GM19455 (cell line): Measurements from ENCODE around the gene EFHC2.

Source experiments
- ATAC-seq: cut with Tn5 transposase; IDR thresholded peaks from one replicate; pipeline ENCODE4 v1.9.1; 2021; ENCODE audit not compliant: unreplicated experiment

EFHC2 gene

GRCh38 chrX:44343412-44344141, at the start of gene EFHC2:
EFHC2 (minus strand) TSS chrX:44343672; CDS start chrX:44343588, 84 bp downstream.
- ATAC-seq: no peak

GRCh38 chrX:44392767-44393166, 49.3 kb upstream of the EFHC2 start:
- no peak for ATAC-seq

- no peak for ATAC-seq
These were observed 41.3 kb upstream of the EFHC2 start for GRCh38 chrX:44384688-44385338.

GRCh38 chrX:44382871-44383270, 39.4 kb upstream of the EFHC2 start:
- no peak for ATAC-seq

GRCh38 chrX:44352758-44353157, 9.3 kb upstream of the EFHC2 start:
- ATAC-seq: no peak

- ATAC-seq: no peak
These were observed 6.1 kb upstream of the EFHC2 start for GRCh38 chrX:44349561-44349960.

GRCh38 chrX:44344687-44345086, 1.2 kb upstream of the EFHC2 start:
- no peak for ATAC-seq

GRCh38 chrX:44344194-44344593, 722 bp upstream of the EFHC2 start:
- ATAC-seq: no peak

- ATAC-seq: no peak
These were observed 606 bp downstream of the EFHC2 start for GRCh38 chrX:44342866-44343265.

- ATAC-seq: no peak
These were observed 5.1 kb downstream of the EFHC2 start for GRCh38 chrX:44338361-44338760.

- ATAC-seq: no peak
These were observed 11.0 kb downstream of the EFHC2 start for GRCh38 chrX:44332437-44332836.

- ATAC-seq: no peak
These were observed 13.2 kb downstream of the EFHC2 start for GRCh38 chrX:44330227-44330626.

- no peak for ATAC-seq
These were observed 23.9 kb downstream of the EFHC2 start for GRCh38 chrX:44319550-44319949.

GRCh38 chrX:44317181-44317580, 26.3 kb downstream of the EFHC2 start:
- no peak for ATAC-seq

- ATAC-seq: no peak
These were observed 28.7 kb downstream of the EFHC2 start for GRCh38 chrX:44314808-44315207.

GRCh38 chrX:44314259-44314734, 29.2 kb downstream of the EFHC2 start:
- ATAC-seq: no peak

GRCh38 chrX:44312421-44312820, 31.1 kb downstream of the EFHC2 start:
- ATAC-seq: no peak

GRCh38 chrX:44310227-44310626, 33.2 kb downstream of the EFHC2 start:
- ATAC-seq: no peak

GRCh38 chrX:44308869-44309268, 34.6 kb downstream of the EFHC2 start:
- ATAC-seq: no peak

GRCh38 chrX:44306356-44306755, 37.1 kb downstream of the EFHC2 start:
- no peak for ATAC-seq

GRCh38 chrX:44305921-44306320, 37.6 kb downstream of the EFHC2 start:
- ATAC-seq: no peak

- no peak for ATAC-seq
These were observed 40.4 kb downstream of the EFHC2 start for GRCh38 chrX:44303119-44303518.

GRCh38 chrX:44299177-44299576, 44.3 kb downstream of the EFHC2 start:
- ATAC-seq: no peak
